SH-SY5Y (cell line): Measurements from ENCODE around the gene ATAD2B.

Source experiments
- GATA2 ChIP-seq: IDR thresholded peaks from 2 replicates; pipeline ENCODE4 v1.6.1; 2011; ENCODE audit warnings: mild to moderate bottlenecking, low read depth, low read length
- GATA3 ChIP-seq: IDR thresholded peaks from 2 replicates; pipeline ENCODE4 v1.6.1; 2011; ENCODE audit warnings: low read depth, mild to moderate bottlenecking, low read length, moderate library complexity

GRCh38 chr2:23916727-23917405 lies 10.1 kb downstream of the ATAD2B start:
- TF ChIP-seq GATA2 = no peak
- no peak for TF ChIP-seq GATA3
